K562 (cell line): ENCODE measurements around the gene DMP1. TPM values are rescaled to one million over a fixed set of nuclear protein-coding genes. Genes with fewer than 3 reads are reported as not detected.

Experiments used
- ATAC-seq: fragments of 200-7000 bp; cut with Tn5 transposase; 3 replicates; pipeline ENCODE4 v1.9.1; 2020; ENCODE audit warnings: moderate library complexity
- BruUV-seq: library from RNA; stranded (reverse); fragments of 400-500 nt; replicated peaks from 2 replicates; lab custom pipeline; 2021; lab: Mats Ljungman, UMichigan
- CTCF ChIA-PET: fragments of 300-600 bp; formaldehyde crosslinking; extraction: SDS; loops from one replicate; lab custom pipeline; 2021; ENCODE audit warnings: low intra/inter-chr PET ratio; lab: Yijun Ruan, JAX
- POLR2A ChIA-PET: fragments of 300-600, 350-650 bp; sonication (Branson Sonifier 250); formaldehyde crosslinking; extraction: SDS; loops from one replicate; lab custom pipeline; 2021; ENCODE audit warnings: antibody characterized with exemption, inconsistent platforms; lab: Yijun Ruan, JAX
- DNase-seq, 4 experiments: peaks; one replicate each; pipeline versions ENCODE4 v3.0.0 to v3.0.0-alpha.2; 2011 to 2018; ENCODE audit warnings: low spot score in 3 of 4, mixed read lengths in 3 of 4; ENCODE audit errors: extremely low read depth in 1 of 4
- FAIRE-seq: peaks from 2 replicates; lab custom pipeline; 2011; peaks lifted over from hg19 to GRCh38; lab: Jason Lieb, UNC
- H2AFZ ChIP-seq: 2 replicates; pipeline ENCODE4 v1.6.0; 2011; ENCODE audit warnings: low read depth, low read length, control low read depth, inconsistent platforms
- H3K27ac ChIP-seq: fragments of 200-600 bp; 3 replicates; pipeline ENCODE4 v1.8.0; 2011; ENCODE audit warnings: low read depth, mild to moderate bottlenecking, control low read depth, inconsistent platforms, low read length, moderate library complexity, mixed read lengths; ENCODE audit errors: extremely low read depth
- H3K27me3 ChIP-seq, 2 experiments: fragments of 300-600 bp in 1 of 2; 2 replicates in 1 of 2; 3 replicates in 1 of 2; pipeline versions ENCODE4 v1.6.0 to v1.8.0; 2011; ENCODE audit warnings: inconsistent platforms in 2 of 2, low read length in 2 of 2, mild to moderate bottlenecking in 1 of 2, mixed read lengths in 1 of 2, moderate library complexity in 1 of 2; ENCODE audit not compliant: control insufficient read depth in 2 of 2, insufficient read depth in 2 of 2
- H3K36me3 ChIP-seq: fragments of 300-600 bp; 3 replicates; pipeline ENCODE4 v1.8.0; 2011; ENCODE audit warnings: mild to moderate bottlenecking, low read length, inconsistent platforms; ENCODE audit not compliant: control insufficient read depth, insufficient read depth
- H3K4me1 ChIP-seq, 2 experiments: fragments of 200-600 bp in 1 of 2; replicated peaks in 1 of 2; 2 replicates in 1 of 2; 3 replicates in 1 of 2; pipeline versions ENCODE4 v1.5.1 to v1.8.0; 2011; ENCODE audit warnings: inconsistent platforms in 2 of 2, low read length in 2 of 2, mild to moderate bottlenecking in 1 of 2, mixed read lengths in 1 of 2, moderate library complexity in 1 of 2; ENCODE audit not compliant: control insufficient read depth in 2 of 2, insufficient read depth in 2 of 2
- H3K4me2 ChIP-seq: 2 replicates; pipeline ENCODE4 v1.6.1; 2011; ENCODE audit warnings: low read length, control low read depth, inconsistent platforms, mixed read lengths; ENCODE audit not compliant: insufficient read depth
- H3K4me3 ChIP-seq: fragments of 200-600 bp; sonication (generic), shearing (Covaris generic); 2 replicates; pipeline ENCODE4 v1.5.1; 2016; ENCODE audit warnings: control low read depth, inconsistent platforms
- H3K79me2 ChIP-seq: fragments of 200-600 bp; 3 replicates; pipeline ENCODE4 v1.8.0; 2011; ENCODE audit warnings: low read length, inconsistent platforms; ENCODE audit not compliant: control insufficient read depth, insufficient read depth
- H3K9ac ChIP-seq, 2 experiments: 2 replicates each; pipeline versions ENCODE4 v1.6.0 to v1.6.1; 2011; ENCODE audit warnings: low read depth in 2 of 2, low read length in 2 of 2, control low read depth in 1 of 2, inconsistent platforms in 1 of 2, mild to moderate bottlenecking in 1 of 2, mixed read lengths in 1 of 2; ENCODE audit not compliant: insufficient read depth in 1 of 2
- H3K9me1 ChIP-seq: one replicate; pipeline ENCODE4 v1.6.0; 2011; ENCODE audit warnings: inconsistent platforms, mild to moderate bottlenecking, low read length, moderate library complexity; ENCODE audit not compliant: control insufficient read depth, insufficient read depth
- H3K9me3 ChIP-seq: replicated peaks from 2 replicates; pipeline ENCODE4 v1.5.1; 2011; ENCODE audit warnings: low read depth, low read length, inconsistent platforms; ENCODE audit not compliant: control insufficient read depth, insufficient read depth
- H4K20me1 ChIP-seq: replicated peaks from 2 replicates; pipeline ENCODE4 v1.6.1; 2011; ENCODE audit warnings: low read length, inconsistent platforms, mixed read lengths; ENCODE audit not compliant: control insufficient read depth, insufficient read depth
- ARNT ChIP-seq, 2 experiments: fragments of 450-650 bp; IDR thresholded peaks; 2 replicates each; pipeline ENCODE4 v1.6.1; 2016; ENCODE audit warnings: mild to moderate bottlenecking in 1 of 2
- ATF3 ChIP-seq, 2 experiments: fragments of 450-650 bp in 1 of 2; sonication (generic) in 1 of 2; formaldehyde crosslinking in 1 of 2; IDR thresholded peaks in 1 of 2; conservative IDR thresholded peaks in 1 of 2; 2 replicates each; pipeline versions ENCODE4 v1.6.1 to v1.8.1; 2016 to 2023; ENCODE audit warnings: mild to moderate bottlenecking in 2 of 2, moderate library complexity in 2 of 2, inconsistent platforms in 1 of 2, missing genetic modification reagents in 1 of 2
- E2F3 ChIP-seq: fragments of 250-450 bp; sonication (Bioruptor Pico); IDR thresholded peaks from 2 replicates; pipeline ENCODE4 v1.4.0; 2020; ENCODE audit warnings: mild to moderate bottlenecking
- JUND ChIP-seq, 2 experiments: IDR thresholded peaks; 2 replicates in 1 of 2; 3 replicates in 1 of 2; pipeline ENCODE4 v1.6.1; 2011; ENCODE audit warnings: borderline replicate concordance in 2 of 2, low read depth in 2 of 2, low read length in 2 of 2, improper control_type of control experiment in 1 of 2, missing biosample characterization in 1 of 2, missing genetic modification characterization in 1 of 2, missing genetic modification reagents in 1 of 2
- MAFG ChIP-seq: fragments of 450-650 bp; conservative IDR thresholded peaks from 2 replicates; pipeline ENCODE4 v1.6.1; 2016; ENCODE audit warnings: missing genetic modification characterization, missing compliant biosample characterization
- MIER1 ChIP-seq: fragments of 450-650 bp; IDR thresholded peaks from 2 replicates; pipeline ENCODE4 v1.6.1; 2016; ENCODE audit warnings: antibody characterized with exemption, mild to moderate bottlenecking, low read depth
- NKRF ChIP-seq: fragments of 450-650 bp; IDR thresholded peaks from 2 replicates; pipeline ENCODE4 v1.6.1; 2016; ENCODE audit warnings: borderline replicate concordance
- PREB ChIP-seq: sonication (generic); formaldehyde crosslinking; IDR thresholded peaks from 2 replicates; pipeline ENCODE4 v1.8.1; 2023; ENCODE audit warnings: mild to moderate bottlenecking, missing genetic modification reagents
- RBM34 ChIP-seq: fragments of 200-400 bp; formaldehyde crosslinking; IDR thresholded peaks from 2 replicates; pipeline ENCODE4 v1.6.1; 2018; ENCODE audit warnings: low read length, borderline replicate concordance; ENCODE audit not compliant: insufficient read depth
- ZBTB5 ChIP-seq: fragments of 450-650 bp; IDR thresholded peaks from 2 replicates; pipeline ENCODE4 v1.6.1; 2017; ENCODE audit warnings: antibody characterized with exemption
- ZNF184 ChIP-seq: sonication (generic); formaldehyde crosslinking; IDR thresholded peaks from 2 replicates; pipeline ENCODE4 v1.5.0; 2020; ENCODE audit warnings: missing genetic modification reagents
- ZNF512 ChIP-seq: IDR thresholded peaks from 2 replicates; pipeline ENCODE4 v1.6.1; 2016; ENCODE audit warnings: missing genetic modification characterization, missing compliant biosample characterization
- WGBS: fragments of 100-300 bp; shearing (Covaris generic); methylation state at CpG from one replicate; pipeline ENCODE4 v1.1.6; 2016; ENCODE audit warnings: low coverage, mixed read lengths; ENCODE audit not compliant: insufficient coverage; ENCODE audit errors: missing lambda C conversion rate; 5-methylcytosine and 5-hydroxymethylcytosine counted together
- in situ Hi-C: fragments of 300-500 bp; cut with MboI; formaldehyde crosslinking; loops from 4 replicates; pipeline ENCODE4 v1.15.0; 2018; ENCODE audit warnings: inconsistent platforms, mixed read lengths
- intact Hi-C: fragments of 100-400 bp; cut with micrococcal nuclease; formaldehyde crosslinking; loops from 2 replicates; pipeline ENCODE4 v1.14.2; 2022
- polyA plus RNA-seq, 8 experiments: library from polyadenylated mRNA; depleted of rRNA in 4 of 8; stranded (reverse) in 5 of 8; unstranded in 3 of 8; fragments of >200 nt; fragmentation: Nextera tagmentation in 2 of 8; fragmentation: Illumina TruSeq in 1 of 8; extraction: Ambion mirVana in 2 of 8; extraction: Trizol in 1 of 8; gene quantifications; 2 replicates each; pipeline versions ENCODE4 v1.2.1 to v1.2.3, GENCODE V29; 2011 to 2014; ENCODE audit warnings: inconsistent platforms in 1 of 8, missing spikeins in 1 of 8
- total RNA-seq, 7 experiments: library from RNA; depleted of rRNA in 6 of 7; stranded (reverse); fragments of >200 nt in 6 of 7; fragmentation: Illumina TruSeq in 2 of 7; extraction: Trizol in 2 of 7; gene quantifications; 2 replicates each; pipeline versions ENCODE4 v1.2.1 to v1.2.3, GENCODE V29; 2011 to 2021; ENCODE audit warnings: low replicate concordance in 1 of 7

DMP1 gene
- total and polyA plus RNA-seq, 9 of the 15 experiments (the other 6 are each of a cell fraction or from before 2014, with no cell fraction given) = not detected

- TF ChIP-seq E2F3 (CRISPR knock-in tag) (no peak), MAFG (tag) (no peak), ZNF512 (tag) (no peak), ZBTB5 (no peak), RBM34 (no peak)
Measured at GRCh38 chr4:87631668-87632067, 18.4 kb upstream of the DMP1 start (continued).

GRCh38 chr4:87632469-87632868 lies 17.6 kb upstream of the DMP1 start:
- Histone ChIP-seq H3K4me2 (no peak overlapping the region), H3K27me3 (no peaks in the 10 kb centered on the region), H4K20me1 (no peaks in the 10 kb centered on the region), H3K27ac (no peak overlapping the region), H3K4me3 (no peak overlapping the region), H3K4me1 (no peaks in the 10 kb centered on the region), H3K9me3 (no peaks in the 10 kb centered on the region), H3K9me1 (no peaks in the 10 kb centered on the region), H2AFZ (no peak overlapping the region), H3K79me2 (no peaks in the 10 kb centered on the region), H3K36me3 (no peaks in the 10 kb centered on the region), H3K9ac (no peak overlapping the region)
- in situ Hi-C loops (no loop called here), intact Hi-C loops (no loop called here)
- 0% methylated on average over 1 of the region's 1 CpG for WGBS
- FAIRE-seq (no peak), ATAC-seq (peak; percentile 36; the same call in 1 of the 3 replicates), DNase-seq (peak in 2 of 4 experiments; percentile 3 to 4)
- BruUV-seq = no TSS peak
- ChIA-PET CTCF (no interaction called here), POLR2A (interaction anchor here (1.5 kb wide), 1 partner anchor 11 kb away, joined by 3 read pairs; no protein-coding TSS in a partner anchor)
- TF ChIP-seq JUND (IDR thresholded peaks at IDR 0.05; ENCODE audit: borderline replicate concordance, low read depth, low read length) (peak; percentile 34; the same call in 1 of the 2 replicates), JUND (tag; IDR thresholded peaks at IDR 0.05; ENCODE audit: borderline replicate concordance, low read depth, low read length) (peak; percentile 56; the same call in 2 of the 3 replicates), NKRF (no peak), PREB (CRISPR knock-in tag) (no peak), MIER1 (no peak), ATF3 (IDR thresholded peaks at IDR 0.05) (peak; percentile 27; the same call in 1 of the 2 replicates), ATF3 (CRISPR knock-in tag; conservative IDR thresholded peaks at IDR 0.05) (no peak), ZNF184 (CRISPR knock-in tag) (no peak), ARNT (IDR thresholded peaks at IDR 0.05) (peak in 1 of 2 experiments; percentile 65; a peak in 1 of 4 replicates)
